HepG2 (cell line): ENCODE data around the gene FOSB.

Experiments
- CTCF ChIP-seq: sonication (generic); formaldehyde crosslinking; IDR thresholded peaks from 2 replicates; pipeline ENCODE4 v1.5.0; 2020; ENCODE audit warnings: mild to moderate bottlenecking, missing genetic modification reagents, moderate library complexity
- DRAP1 ChIP-seq: IDR thresholded peaks from 2 replicates; pipeline ENCODE4 v1.6.1; 2016; ENCODE audit warnings: missing genetic modification reagents, missing compliant biosample characterization

GRCh38 chr19:45445139-45445538, 22.7 kb upstream of the FOSB start:
- TF ChIP-seq DRAP1 (CRISPR knock-in tag) (no peak), CTCF (CRISPR knock-in tag) (no peak)
